Coronary artery (tissue), 2 donors: Measurements from ENCODE around the gene FBXL7.

ENCODE experiments used
- DNase-seq: peaks from one replicate; pipeline ENCODE4 v3.0.0-alpha.2; 2017; ENCODE audit warnings: low spot score
- H3K27ac ChIP-seq, 2 donors: fragments of 200-600 bp; sonication (generic); one replicate each; pipeline ENCODE4 v1.5.1; 2016 to 2019
- H3K4me3 ChIP-seq: fragments of 200-600 bp; sonication (generic); 2 replicates; pipeline ENCODE4 v1.5.1; 2016; ENCODE audit warnings: mild to moderate bottlenecking, moderate library complexity
- TF ChIP-seq, protein P1 (sequence below): fragments of 200-600 bp; sonication (generic); IDR thresholded peaks from one replicate; pipeline ENCODE4 v1.5.1; 2019; ENCODE audit warnings: antibody characterized with exemption

Gene FBXL7

DNA sequence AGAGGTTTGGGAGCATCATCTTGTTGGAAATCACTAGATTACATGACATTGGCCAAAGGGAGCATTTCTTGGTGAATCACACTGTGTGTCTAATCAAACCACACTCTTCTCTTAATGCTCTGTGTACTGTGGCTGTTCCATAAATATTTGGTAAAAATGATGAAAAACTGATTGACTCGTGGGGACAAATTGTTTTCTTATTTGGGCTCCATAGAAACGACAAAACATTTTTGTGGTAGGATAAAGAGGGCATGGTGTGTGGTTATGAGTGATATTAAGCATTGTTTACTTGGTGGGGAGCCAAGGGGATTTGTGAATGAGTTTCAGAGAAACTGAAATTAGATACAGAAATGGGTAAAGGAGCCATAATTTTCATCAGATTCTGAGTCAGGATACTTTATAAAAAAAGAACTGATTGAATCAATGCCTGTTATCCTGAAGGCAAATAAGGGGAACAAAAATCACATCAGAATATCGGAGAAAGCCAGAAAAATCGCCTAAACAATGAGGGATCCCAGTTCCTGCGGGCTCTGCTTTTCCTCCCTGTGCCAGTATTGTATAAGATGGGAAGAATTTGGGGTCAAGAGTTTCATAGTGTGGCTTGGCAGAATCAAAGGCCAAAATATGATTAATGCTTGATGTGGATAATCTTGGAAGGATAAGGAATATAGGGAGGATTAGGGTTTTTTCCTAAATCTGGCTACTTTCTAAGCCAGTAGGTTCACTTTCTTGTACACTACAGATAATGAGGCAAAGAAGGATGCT lies 33.3 kb downstream of the FBXL7 start:
- no peak overlapping the region for H3K4me3 ChIP-seq
- DNase-seq = no peak
- peak overlapping the region in 1 of 2 donors; percentile 2 for H3K27ac ChIP-seq
- TF ChIP-seq, protein P1, sequence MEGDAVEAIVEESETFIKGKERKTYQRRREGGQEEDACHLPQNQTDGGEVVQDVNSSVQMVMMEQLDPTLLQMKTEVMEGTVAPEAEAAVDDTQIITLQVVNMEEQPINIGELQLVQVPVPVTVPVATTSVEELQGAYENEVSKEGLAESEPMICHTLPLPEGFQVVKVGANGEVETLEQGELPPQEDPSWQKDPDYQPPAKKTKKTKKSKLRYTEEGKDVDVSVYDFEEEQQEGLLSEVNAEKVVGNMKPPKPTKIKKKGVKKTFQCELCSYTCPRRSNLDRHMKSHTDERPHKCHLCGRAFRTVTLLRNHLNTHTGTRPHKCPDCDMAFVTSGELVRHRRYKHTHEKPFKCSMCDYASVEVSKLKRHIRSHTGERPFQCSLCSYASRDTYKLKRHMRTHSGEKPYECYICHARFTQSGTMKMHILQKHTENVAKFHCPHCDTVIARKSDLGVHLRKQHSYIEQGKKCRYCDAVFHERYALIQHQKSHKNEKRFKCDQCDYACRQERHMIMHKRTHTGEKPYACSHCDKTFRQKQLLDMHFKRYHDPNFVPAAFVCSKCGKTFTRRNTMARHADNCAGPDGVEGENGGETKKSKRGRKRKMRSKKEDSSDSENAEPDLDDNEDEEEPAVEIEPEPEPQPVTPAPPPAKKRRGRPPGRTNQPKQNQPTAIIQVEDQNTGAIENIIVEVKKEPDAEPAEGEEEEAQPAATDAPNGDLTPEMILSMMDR = no peak

DNA sequence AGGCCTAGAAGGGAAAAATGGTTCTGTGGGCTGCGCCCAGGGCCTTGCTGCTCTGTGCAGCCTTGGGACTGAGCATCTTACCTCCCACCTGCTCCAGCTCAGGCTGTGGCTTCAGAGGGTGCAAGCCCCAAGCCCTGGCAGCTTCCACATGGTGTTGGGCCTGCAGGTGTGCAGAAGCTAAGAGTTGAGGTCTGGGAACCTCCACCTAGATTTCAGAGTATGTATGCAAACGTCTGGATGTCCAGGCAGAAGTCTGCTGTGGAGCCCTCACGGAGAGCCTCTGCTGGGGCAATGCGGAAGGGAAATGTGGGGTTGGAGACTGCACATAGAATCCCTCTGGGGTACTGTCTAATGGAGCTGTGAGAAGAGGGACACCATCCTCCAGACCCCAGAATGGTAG lies 36.0 kb downstream of the FBXL7 start:
- H3K4me3 ChIP-seq = no peak overlapping the region
- TF ChIP-seq, protein P1 = no peak
- DNase-seq = no peak
- no peak overlapping the region for H3K27ac ChIP-seq

GRCh38 chr5:15538516-15538915 lies 38.5 kb downstream of the FBXL7 start:
- no peak overlapping the region for H3K4me3 ChIP-seq
- DNase-seq = no peak
- no peak overlapping the region for H3K27ac ChIP-seq

DNA sequence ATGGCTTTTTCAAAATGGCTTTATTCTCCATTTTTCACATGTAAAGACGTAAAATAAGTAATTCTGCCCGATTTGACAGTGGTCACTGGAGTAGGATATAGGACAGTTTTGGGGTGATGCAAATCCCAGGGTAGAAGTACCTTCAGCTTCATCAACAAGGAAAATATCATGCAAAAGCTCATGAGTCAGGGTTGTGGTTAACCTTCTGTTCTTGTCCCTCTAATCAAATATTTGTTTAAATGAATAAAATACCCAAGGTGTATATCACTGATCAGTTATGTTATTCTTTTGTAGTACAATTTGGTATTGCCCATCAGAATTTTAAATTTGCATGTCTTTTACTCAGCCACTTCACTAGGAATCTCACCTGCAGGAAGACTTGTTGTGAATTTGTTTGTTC lies 40.0 kb downstream of the FBXL7 start:
- TF ChIP-seq, protein P1 = no peak
- no peak for DNase-seq
- no peak overlapping the region for H3K27ac ChIP-seq
- H3K4me3 ChIP-seq = no peak overlapping the region

More at GRCh38 chr5:15538516-15538915, 38.5 kb downstream of the FBXL7 start:
- TF ChIP-seq, protein P1 = no peak

GRCh38 chr5:15544039-15544438 lies 44.1 kb downstream of the FBXL7 start:
- DNase-seq = no peak
- Histone ChIP-seq H3K27ac (no peak overlapping the region), H3K4me3 (no peak overlapping the region)
- TF ChIP-seq, protein P1 = no peak

DNA sequence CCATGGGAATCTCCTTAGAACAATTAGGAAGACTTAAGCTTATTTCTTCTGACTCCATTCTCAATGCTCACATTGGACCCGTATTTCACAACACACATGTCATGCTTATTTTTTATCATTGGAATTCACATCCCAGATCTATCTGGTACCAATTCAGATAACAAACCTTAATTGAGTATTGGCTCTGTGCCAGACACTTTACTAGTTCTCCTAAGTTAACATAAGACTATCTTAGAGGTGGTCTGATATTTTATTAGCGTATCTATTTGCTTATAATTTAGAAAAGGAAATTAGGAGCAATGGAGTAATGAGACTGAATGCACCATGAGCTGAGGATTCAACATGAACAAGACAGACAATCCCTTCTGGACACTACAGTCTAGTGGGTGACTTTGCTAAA lies 45.1 kb downstream of the FBXL7 start:
- Histone ChIP-seq H3K27ac (no peak overlapping the region), H3K4me3 (no peak overlapping the region)
- no peak for DNase-seq
- TF ChIP-seq, protein P1 = no peak

- no peak overlapping the region for H3K4me3 ChIP-seq
- no peak overlapping the region for H3K27ac ChIP-seq
- no peak for DNase-seq
- TF ChIP-seq, protein P1 = no peak
These were observed 47.4 kb downstream of the FBXL7 start for GRCh38 chr5:15547261-15547839.
